GM12873 (cell line): ENCODE data around the gene INPP5D.

ENCODE experiments used
- TF ChIP-seq, protein P1 (sequence below): IDR thresholded peaks from 2 replicates; pipeline ENCODE4 v1.5.1; 2012; ENCODE audit warnings: low read depth, mild to moderate bottlenecking, moderate library complexity, low read length, control low read depth; ENCODE audit not compliant: insufficient read depth; ENCODE audit errors: missing control alignments

INPP5D gene

DNA sequence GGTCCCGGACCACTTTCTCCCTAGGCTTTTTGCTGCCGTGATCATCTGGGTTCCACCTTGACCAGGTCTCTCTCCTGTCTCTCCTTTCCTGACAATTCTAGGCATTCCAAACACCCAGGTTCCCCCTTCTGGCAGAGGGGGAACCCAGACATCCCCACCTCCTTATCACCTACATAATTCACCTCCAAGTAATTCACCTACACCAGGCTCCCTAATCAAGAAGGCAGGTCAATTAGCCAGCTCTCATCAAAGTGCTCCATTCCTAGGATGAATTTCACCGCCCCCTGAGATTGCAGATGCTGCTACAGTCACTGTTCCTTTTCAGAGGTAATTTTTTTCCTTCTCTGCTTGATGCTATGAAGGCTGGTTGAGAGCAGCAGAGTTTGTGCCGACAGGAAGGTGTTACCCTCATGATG is 149.0 kb downstream of the INPP5D start:
- TF ChIP-seq, protein P1, sequence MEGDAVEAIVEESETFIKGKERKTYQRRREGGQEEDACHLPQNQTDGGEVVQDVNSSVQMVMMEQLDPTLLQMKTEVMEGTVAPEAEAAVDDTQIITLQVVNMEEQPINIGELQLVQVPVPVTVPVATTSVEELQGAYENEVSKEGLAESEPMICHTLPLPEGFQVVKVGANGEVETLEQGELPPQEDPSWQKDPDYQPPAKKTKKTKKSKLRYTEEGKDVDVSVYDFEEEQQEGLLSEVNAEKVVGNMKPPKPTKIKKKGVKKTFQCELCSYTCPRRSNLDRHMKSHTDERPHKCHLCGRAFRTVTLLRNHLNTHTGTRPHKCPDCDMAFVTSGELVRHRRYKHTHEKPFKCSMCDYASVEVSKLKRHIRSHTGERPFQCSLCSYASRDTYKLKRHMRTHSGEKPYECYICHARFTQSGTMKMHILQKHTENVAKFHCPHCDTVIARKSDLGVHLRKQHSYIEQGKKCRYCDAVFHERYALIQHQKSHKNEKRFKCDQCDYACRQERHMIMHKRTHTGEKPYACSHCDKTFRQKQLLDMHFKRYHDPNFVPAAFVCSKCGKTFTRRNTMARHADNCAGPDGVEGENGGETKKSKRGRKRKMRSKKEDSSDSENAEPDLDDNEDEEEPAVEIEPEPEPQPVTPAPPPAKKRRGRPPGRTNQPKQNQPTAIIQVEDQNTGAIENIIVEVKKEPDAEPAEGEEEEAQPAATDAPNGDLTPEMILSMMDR: no peak

DNA sequence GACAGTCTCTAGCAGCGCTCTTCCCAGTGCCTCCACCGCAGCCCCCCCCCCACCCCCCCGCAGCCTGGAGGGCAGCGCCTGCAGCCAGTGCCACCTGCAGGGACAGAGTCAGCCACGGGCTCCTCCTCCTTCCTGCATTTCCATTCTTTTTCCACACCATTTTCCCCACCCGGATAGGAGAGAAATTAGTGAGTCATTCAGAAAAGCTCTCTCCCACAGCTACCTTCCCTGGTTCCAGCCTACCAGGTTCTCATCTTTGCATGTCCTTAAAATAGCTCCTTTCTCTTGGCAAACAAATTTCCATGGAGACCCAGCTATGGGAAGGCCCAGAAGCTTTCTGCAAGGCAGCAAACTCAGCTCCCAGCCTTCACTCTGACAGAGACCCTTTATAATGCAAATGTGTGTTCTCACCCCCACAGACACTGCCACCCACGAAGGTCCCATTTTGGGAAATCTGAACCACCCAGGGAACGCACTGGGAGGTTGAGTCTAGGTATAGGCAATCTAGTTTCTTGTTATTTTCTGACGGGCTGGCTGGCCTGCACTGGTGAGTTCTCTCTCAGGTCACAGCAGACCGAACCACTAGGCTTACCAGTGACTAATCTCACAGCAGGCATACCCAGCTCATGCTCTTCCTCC is 149.5 kb downstream of the INPP5D start:
- TF ChIP-seq, protein P1: no peak

DNA sequence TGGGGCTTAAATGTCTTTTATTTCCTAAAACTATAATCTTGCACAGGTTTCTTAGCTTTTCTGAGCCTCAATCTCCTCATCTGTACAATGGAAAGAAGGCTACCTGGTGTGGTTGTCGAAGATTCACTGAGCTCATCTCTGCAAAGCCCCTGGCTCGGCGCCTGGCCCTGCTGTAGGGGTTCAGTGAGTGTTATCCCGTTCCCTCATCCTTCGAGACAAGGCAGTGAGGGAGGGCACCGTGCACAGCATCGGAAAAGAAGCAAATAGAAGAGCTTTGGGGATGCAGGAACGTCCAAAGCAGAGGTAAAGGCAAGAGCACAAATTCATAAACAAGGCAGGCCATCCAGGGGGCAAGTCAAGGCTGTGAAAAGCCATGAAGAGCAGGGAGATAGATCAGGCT is 150.1 kb downstream of the INPP5D start:
- TF ChIP-seq, protein P1: no peak

DNA sequence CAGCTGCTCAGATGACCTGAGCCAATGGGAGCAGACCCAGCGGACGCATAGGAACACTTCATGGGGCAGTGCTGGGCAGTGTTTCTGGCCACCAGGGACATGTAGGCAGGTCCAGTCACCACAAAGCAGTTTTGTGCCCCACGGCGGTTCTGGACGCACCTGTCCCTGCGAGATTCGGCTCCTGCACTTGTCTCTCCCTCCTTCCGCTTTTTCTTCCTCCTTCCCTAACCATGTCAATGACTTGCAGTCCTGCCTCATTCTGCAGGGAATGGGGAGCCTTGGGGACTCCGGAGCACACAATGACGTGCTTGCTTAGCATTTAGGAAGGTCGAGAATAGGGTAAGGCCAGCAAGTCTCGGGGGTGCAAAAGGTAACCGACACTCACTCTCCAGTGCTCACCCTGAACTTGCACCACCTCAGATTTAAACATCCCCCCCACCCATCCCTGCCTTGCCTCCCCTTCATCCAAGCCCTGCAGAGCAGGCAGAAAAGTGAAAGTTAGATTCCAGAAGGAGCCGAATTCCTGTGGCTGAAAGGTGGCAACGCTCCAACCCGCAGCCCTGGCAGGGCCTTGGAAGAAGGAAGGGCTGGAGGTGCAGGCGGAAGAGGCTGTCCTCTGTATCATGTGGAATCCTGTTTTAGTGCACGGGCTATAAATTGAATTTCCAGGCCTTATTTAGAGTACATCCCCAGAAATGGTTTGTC is 150.9 kb downstream of the INPP5D start:
- TF ChIP-seq, protein P1: no peak

DNA sequence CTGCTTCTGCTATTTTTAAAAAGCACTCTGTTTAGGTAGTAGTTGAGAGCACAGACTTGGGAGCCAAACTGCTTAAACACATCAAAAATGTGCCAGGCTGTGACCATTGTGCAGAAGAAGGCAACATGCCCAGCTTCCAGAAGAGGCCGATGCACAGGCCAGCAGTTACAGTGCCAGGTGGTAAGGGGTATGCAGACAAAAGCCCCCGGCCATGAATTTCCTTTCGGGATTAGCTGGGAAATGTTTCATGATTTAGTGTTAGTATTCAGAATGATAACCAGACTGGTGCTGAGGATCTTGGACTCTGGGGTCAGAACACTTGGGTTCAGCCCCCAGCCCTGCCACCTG is 151.4 kb downstream of the INPP5D start:
- TF ChIP-seq, protein P1: no peak

DNA sequence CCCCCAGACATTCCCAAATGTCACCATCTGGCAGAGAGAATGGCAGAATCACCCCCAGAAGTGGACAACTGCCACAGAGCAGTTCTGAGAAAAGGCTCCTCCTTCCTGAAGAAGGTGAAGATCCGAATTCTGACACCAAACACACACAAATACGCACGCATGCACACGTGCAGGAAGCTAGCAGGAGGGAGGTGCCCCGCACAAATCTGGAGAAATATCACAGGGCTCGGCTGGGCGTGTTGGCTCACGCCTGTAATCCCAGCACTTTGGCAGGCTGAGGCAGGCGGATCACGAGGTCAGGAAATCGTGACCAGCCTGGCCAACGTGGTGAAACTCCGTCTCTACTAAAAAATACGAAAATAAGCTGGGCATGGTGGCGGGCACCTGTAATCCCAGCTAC is 152.9 kb downstream of the INPP5D start:
- TF ChIP-seq, protein P1: no peak

DNA sequence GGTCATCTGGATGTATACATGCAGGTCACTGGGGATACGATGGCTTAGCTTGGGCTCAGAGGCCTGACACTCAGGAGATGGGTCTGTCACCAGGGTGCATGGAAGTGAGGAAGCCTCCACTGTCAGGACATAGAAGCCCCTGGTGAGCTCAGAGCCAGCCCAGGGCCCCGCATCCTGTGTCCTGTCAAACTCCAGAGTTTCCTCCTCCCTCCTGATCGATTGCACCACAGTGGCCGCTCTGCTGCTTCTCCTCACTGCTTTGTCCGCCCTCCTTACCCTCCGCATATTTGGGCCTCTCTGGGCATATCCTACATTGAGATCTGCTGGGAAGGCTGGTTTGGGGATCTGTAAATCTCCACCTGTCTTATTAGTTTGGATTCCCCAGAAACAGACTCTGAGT is 153.8 kb downstream of the INPP5D start:
- TF ChIP-seq, protein P1: no peak
